Coronary artery (tissue), 2 donors: ENCODE results near the gene LRFN2.

Experiments
- DNase-seq: peaks from one replicate; pipeline ENCODE4 v3.0.0-alpha.2; 2017; ENCODE audit warnings: low spot score
- H3K27ac ChIP-seq, 2 donors: fragments of 200-600 bp; sonication (generic); one replicate each; pipeline ENCODE4 v1.5.1; 2016 to 2019
- H3K4me3 ChIP-seq: fragments of 200-600 bp; sonication (generic); 2 replicates; pipeline ENCODE4 v1.5.1; 2016; ENCODE audit warnings: mild to moderate bottlenecking, moderate library complexity
- TF ChIP-seq, protein P1 (sequence below): fragments of 200-600 bp; sonication (generic); IDR thresholded peaks from one replicate; pipeline ENCODE4 v1.5.1; 2019; ENCODE audit warnings: antibody characterized with exemption

Gene LRFN2

DNA sequence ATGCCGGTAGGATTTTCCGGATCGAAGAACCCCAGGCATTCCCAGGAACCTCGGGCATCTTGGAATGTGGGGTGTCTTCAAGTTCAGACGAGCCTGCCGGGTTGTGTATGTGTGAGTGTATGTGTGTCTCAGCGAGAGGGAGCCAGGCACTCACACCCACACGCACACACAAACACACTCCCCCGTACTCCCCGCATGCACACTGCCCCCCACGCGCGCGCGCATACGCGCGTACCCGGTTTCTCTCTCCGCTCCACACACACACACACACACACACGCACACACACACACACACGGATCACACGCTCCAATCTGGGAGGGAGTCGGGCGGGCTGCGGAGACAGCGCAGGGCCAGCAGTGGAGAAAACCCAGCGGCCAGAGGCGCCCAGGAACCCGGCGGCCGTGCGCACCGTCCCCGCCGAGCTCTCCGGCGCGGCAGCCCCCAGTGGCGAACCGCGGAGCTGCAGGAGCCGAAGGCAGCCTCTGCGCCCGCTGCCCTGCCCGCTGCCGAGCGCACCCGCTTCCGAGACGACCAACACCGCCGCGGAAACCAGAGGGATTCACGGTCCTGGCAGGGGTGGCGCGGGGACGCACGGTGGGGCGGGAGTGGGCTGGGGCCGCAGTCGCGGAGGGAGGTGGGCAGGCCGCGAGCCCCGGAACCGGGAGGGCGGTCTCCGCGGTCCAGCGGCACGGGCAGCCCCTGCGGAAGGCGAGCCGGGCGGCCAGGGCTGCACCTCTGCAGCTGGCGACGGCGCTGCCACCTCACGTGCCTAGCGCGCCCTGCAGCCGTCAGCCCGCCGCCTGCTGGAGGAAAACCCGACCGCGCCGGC lies at the start of gene LRFN2:
Gene LRFN2, minus strand, starts transcription at position 125 of the 830 bp plus-strand sequence.
- DNase-seq = no peak
- peak within 1 kb of the TSS in 1 of 2 donors; percentile 37 for H3K27ac ChIP-seq
- TF ChIP-seq, protein P1, sequence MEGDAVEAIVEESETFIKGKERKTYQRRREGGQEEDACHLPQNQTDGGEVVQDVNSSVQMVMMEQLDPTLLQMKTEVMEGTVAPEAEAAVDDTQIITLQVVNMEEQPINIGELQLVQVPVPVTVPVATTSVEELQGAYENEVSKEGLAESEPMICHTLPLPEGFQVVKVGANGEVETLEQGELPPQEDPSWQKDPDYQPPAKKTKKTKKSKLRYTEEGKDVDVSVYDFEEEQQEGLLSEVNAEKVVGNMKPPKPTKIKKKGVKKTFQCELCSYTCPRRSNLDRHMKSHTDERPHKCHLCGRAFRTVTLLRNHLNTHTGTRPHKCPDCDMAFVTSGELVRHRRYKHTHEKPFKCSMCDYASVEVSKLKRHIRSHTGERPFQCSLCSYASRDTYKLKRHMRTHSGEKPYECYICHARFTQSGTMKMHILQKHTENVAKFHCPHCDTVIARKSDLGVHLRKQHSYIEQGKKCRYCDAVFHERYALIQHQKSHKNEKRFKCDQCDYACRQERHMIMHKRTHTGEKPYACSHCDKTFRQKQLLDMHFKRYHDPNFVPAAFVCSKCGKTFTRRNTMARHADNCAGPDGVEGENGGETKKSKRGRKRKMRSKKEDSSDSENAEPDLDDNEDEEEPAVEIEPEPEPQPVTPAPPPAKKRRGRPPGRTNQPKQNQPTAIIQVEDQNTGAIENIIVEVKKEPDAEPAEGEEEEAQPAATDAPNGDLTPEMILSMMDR = peak; percentile 69
- H3K4me3 ChIP-seq = peak within 1 kb of the TSS; percentile 74

GRCh38 chr6:40634429-40634828 lies 47.3 kb upstream of the LRFN2 start:
- no peak overlapping the region for H3K27ac ChIP-seq
- no peak overlapping the region for H3K4me3 ChIP-seq
- TF ChIP-seq, protein P1 = no peak
- DNase-seq = peak; percentile 53

DNA sequence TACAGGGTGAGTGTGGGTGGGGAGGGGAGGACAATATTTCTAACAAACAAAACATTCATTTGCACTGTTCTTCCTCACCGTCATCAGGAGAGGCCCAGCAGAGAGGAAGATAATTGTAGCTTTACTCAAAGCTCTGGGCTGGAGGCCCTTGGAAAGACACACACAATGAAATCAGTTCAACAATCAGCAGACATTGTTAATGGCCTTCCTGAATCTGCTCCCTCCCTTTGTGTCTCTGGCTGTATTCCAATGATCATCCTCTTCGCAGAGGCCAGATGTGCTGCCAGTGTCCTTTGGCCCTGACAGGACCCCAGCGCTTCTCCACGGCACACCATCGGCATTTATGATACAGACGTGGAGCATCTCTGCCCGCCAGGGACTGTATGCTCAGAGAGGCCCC lies 44.6 kb upstream of the LRFN2 start:
- Histone ChIP-seq H3K4me3 (no peak overlapping the region), H3K27ac (no peak overlapping the region)
- TF ChIP-seq, protein P1 = no peak
- DNase-seq = no peak

DNA sequence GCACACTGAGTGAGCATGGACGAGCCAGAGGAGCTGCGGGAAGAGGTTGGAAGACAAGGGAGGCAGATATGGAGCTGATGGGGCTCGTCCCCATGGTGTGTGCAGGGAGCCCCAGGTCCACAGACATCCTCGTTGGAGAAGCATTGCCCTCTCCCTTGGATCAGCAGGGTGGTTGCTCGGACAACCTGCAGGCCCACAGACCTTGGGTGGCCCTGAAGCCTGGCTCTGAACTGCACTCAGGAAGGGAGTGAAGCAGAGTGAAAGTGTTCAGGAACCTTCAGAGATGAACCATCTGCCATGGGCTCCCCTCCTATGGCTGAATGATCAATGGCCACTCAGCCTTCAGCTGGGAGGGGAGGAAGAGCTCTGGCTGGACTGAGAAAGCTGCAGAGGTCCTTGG lies 43.3 kb upstream of the LRFN2 start:
- Histone ChIP-seq H3K4me3 (no peak overlapping the region), H3K27ac (no peak overlapping the region)
- no peak for DNase-seq
- TF ChIP-seq, protein P1 = no peak

- H3K4me3 ChIP-seq = no peak overlapping the region
- no peak for DNase-seq
- TF ChIP-seq, protein P1 = no peak
- H3K27ac ChIP-seq = no peak overlapping the region
These were observed 42.9 kb upstream of the LRFN2 start for GRCh38 chr6:40630051-40630450.

- Histone ChIP-seq H3K27ac (no peak overlapping the region), H3K4me3 (no peak overlapping the region)
- TF ChIP-seq, protein P1 = no peak
- no peak for DNase-seq
These were observed 42.3 kb upstream of the LRFN2 start for GRCh38 chr6:40629463-40629862.

GRCh38 chr6:40627316-40627715 lies 40.2 kb upstream of the LRFN2 start:
- TF ChIP-seq, protein P1 = no peak
- DNase-seq = no peak
- Histone ChIP-seq H3K27ac (no peak overlapping the region), H3K4me3 (no peak overlapping the region)
